GM23338 (cell line): Measurements from ENCODE around the gene DHRS7B. TPM values are rescaled to one million over a fixed set of nuclear protein-coding genes. Genes with fewer than 3 reads are reported as not detected.

Experiments
- ATAC-seq: fragments of 200-7000 bp; cut with Tn5 transposase; 3 replicates; pipeline ENCODE4 v1.9.1; 2020
- DNase-seq: peaks from one replicate; pipeline ENCODE4 v3.0.0-alpha.2; 2015; ENCODE audit warnings: low spot score
- H2AFZ ChIP-seq: fragments of 200-600 bp; sonication (generic); 2 replicates; pipeline ENCODE4 v1.8.0; 2016; ENCODE audit warnings: antibody characterized with exemption, mild to moderate bottlenecking, moderate library complexity
- H3F3A ChIP-seq: fragments of 200-600 bp; sonication (generic); replicated peaks from 2 replicates; pipeline ENCODE4 v1.8.0; 2017; ENCODE audit warnings: antibody characterized with exemption, mixed run types, low read depth
- H3K27ac ChIP-seq: fragments of 200-600 bp; sonication (generic); 2 replicates; pipeline ENCODE4 v1.6.1; 2016; ENCODE audit warnings: low read depth
- H3K27me3 ChIP-seq: fragments of 200-600 bp; sonication (generic); 2 replicates; pipeline ENCODE4 v1.8.0; 2016; ENCODE audit warnings: mild to moderate bottlenecking, mixed run types, moderate library complexity; ENCODE audit not compliant: insufficient read depth
- H3K36me3 ChIP-seq: fragments of 200-600 bp; sonication (generic); 2 replicates; pipeline ENCODE4 v1.8.0; 2016; ENCODE audit warnings: mild to moderate bottlenecking; ENCODE audit not compliant: insufficient read depth
- H3K4me1 ChIP-seq: fragments of 200-600 bp; sonication (generic); 2 replicates; pipeline ENCODE4 v1.8.0; 2016; ENCODE audit warnings: mild to moderate bottlenecking, moderate library complexity; ENCODE audit not compliant: insufficient read depth
- H3K4me2 ChIP-seq: fragments of 200-600 bp; sonication (generic); 2 replicates; pipeline ENCODE4 v1.7.1; 2017; ENCODE audit warnings: mixed run types
- H3K4me3 ChIP-seq: fragments of 200-600 bp; sonication (generic); 2 replicates; pipeline ENCODE4 v1.6.1; 2016; ENCODE audit warnings: mixed run types
- H3K79me2 ChIP-seq: fragments of 200-600 bp; sonication (generic); replicated peaks from 2 replicates; pipeline ENCODE4 v1.8.0; 2017; ENCODE audit warnings: mild to moderate bottlenecking; ENCODE audit not compliant: insufficient read depth
- H3K9me2 ChIP-seq: fragments of 200-600 bp; sonication (generic); 2 replicates; pipeline ENCODE4 v1.8.0; 2017; ENCODE audit not compliant: insufficient read depth
- H4K20me1 ChIP-seq: fragments of 200-600 bp; sonication (generic); replicated peaks from 2 replicates; pipeline ENCODE4 v1.8.0; 2017; ENCODE audit warnings: mild to moderate bottlenecking; ENCODE audit not compliant: insufficient read depth
- H3K27ac Mint-ChIP-seq: 2 replicates; pipeline ENCODE4 v1.8.0; 2020; ENCODE audit warnings: inconsistent platforms, mild to moderate bottlenecking, moderate library complexity, mixed read lengths
- H3K27me3 Mint-ChIP-seq: 3 replicates; pipeline ENCODE4 v1.8.0; 2022; ENCODE audit warnings: low read depth, mild to moderate bottlenecking, moderate library complexity, mixed read lengths, inconsistent platforms; ENCODE audit not compliant: insufficient read depth, poor library complexity
- H3K36me3 Mint-ChIP-seq: 3 replicates; pipeline ENCODE4 v1.8.0; 2021; ENCODE audit warnings: low read depth, mild to moderate bottlenecking, inconsistent platforms, moderate library complexity, mixed read lengths
- H3K4me1 Mint-ChIP-seq: 3 replicates; pipeline ENCODE4 v1.8.0; 2020; ENCODE audit warnings: mild to moderate bottlenecking, inconsistent platforms, mixed read lengths
- H3K4me3 Mint-ChIP-seq: 3 replicates; pipeline ENCODE4 v1.8.0; 2021; ENCODE audit warnings: moderate library complexity, mild to moderate bottlenecking, inconsistent platforms, mixed read lengths
- H3K9me3 Mint-ChIP-seq: 3 replicates; pipeline ENCODE4 v1.8.0; 2020; ENCODE audit warnings: moderate library complexity, mild to moderate bottlenecking, inconsistent platforms, mixed read lengths
- CTCF ChIP-seq, 2 experiments: fragments of 200-600 bp in 1 of 2; sonication (generic) in 1 of 2; conservative IDR thresholded peaks; 2 replicates each; pipeline versions ENCODE4 v1.5.1 to v1.6.1; 2016 to 2017; ENCODE audit warnings: antibody characterized with exemption in 2 of 2, low read depth in 2 of 2, mild to moderate bottlenecking in 2 of 2, moderate library complexity in 1 of 2
- EZH2 ChIP-seq: fragments of 200-600 bp; sonication (generic); IDR thresholded peaks from one replicate; pipeline ENCODE4 v1.8.0; 2017; ENCODE audit warnings: antibody characterized with exemption, mild to moderate bottlenecking, low read depth; ENCODE audit not compliant: unreplicated experiment
- REST ChIP-seq: IDR thresholded peaks from one replicate; pipeline ENCODE4 v1.6.1; 2018; ENCODE audit warnings: antibody characterized with exemption; ENCODE audit not compliant: unreplicated experiment
- STAT1 ChIP-seq: IDR thresholded peaks from one replicate; pipeline ENCODE4 v1.6.1; 2016; ENCODE audit warnings: antibody characterized with exemption; ENCODE audit not compliant: unreplicated experiment
- ZNF114 ChIP-seq: fragments of 250-450 bp; sonication (Bioruptor Pico); IDR thresholded peaks from 2 replicates; pipeline ENCODE4 v1.5.0; 2020; ENCODE audit warnings: mild to moderate bottlenecking, moderate library complexity
- ZNF331 ChIP-seq: fragments of 250-450 bp; sonication (Bioruptor Pico); IDR thresholded peaks from 2 replicates; pipeline ENCODE4 v1.5.0; 2020; ENCODE audit warnings: low read depth, mild to moderate bottlenecking, moderate library complexity
- ZNF462 ChIP-seq: fragments of 250-450 bp; sonication (Bioruptor Pico); IDR thresholded peaks from 2 replicates; pipeline ENCODE4 v1.5.0; 2020; ENCODE audit warnings: mild to moderate bottlenecking, moderate library complexity
- polyA plus RNA-seq: library from polyadenylated mRNA; unstranded; fragments of >200 nt; fragmentation: Nextera tagmentation; extraction: Ambion mirVana; gene quantifications from 2 replicates; pipeline ENCODE4 v1.2.1, GENCODE V29; 2016
- total RNA-seq: library from RNA; depleted of rRNA; stranded (reverse); fragments of >200 nt; shearing (Covaris generic); gene quantifications from 2 replicates; pipeline ENCODE4 v1.2.3, GENCODE V29; 2014

DHRS7B gene
- total and polyA plus RNA-seq, 2 experiments from 2014 or later, result 26.6 to 27.9 TPM

- Histone ChIP-seq H3K79me2 (no peaks in the 10 kb centered on the region), H3K4me1 (no peaks in the 10 kb centered on the region), H4K20me1 (no peaks in the 10 kb centered on the region), H3K27ac (no peak overlapping the region), H3F3A (no peaks in the 10 kb centered on the region), H2AFZ (no peak overlapping the region), H3K36me3 (no peaks in the 10 kb centered on the region), H3K27me3 (no peaks in the 10 kb centered on the region), H3K4me2 (no peak overlapping the region), H3K9me2 (no peaks in the 10 kb centered on the region), H3K4me3 (no peak overlapping the region)
- H3K9me3 Mint-ChIP-seq, result peaks cover 27% of the 10 kb centered on the region
- H3K27me3 Mint-ChIP-seq, result peaks cover 2% of the 10 kb centered on the region
- no peak for DNase-seq
- H3K4me3 Mint-ChIP-seq, result no peak overlapping the region
- peaks cover 3% of the 10 kb centered on the region for H3K4me1 Mint-ChIP-seq
- no peak for TF ChIP-seq STAT1
- peak in 1 of 2 experiments; percentile 30; a peak in 2 of 4 replicates for TF ChIP-seq CTCF (conservative IDR thresholded peaks at IDR 0.05; ENCODE audit: low read depth in 2 of 2)
- H3K36me3 Mint-ChIP-seq, result peaks cover 28% of the 10 kb centered on the region
- no peak overlapping the region for H3K27ac Mint-ChIP-seq
- peak; percentile 52 for ATAC-seq
These were observed 41.1 kb upstream of the DHRS7B start for GRCh38 chr17:21085707-21086106.

- H3K27ac ChIP-seq, result no peak overlapping the region
- no peak for ATAC-seq
- no peak for TF ChIP-seq ZNF331 (CRISPR knock-in tag)
- no peak for TF ChIP-seq REST
- TF ChIP-seq ZNF462 (CRISPR knock-in tag), result no peak
- no peak for TF ChIP-seq ZNF114 (CRISPR knock-in tag)
- TF ChIP-seq CTCF (conservative IDR thresholded peaks at IDR 0.05; ENCODE audit: low read depth in 2 of 2), result no peak
- TF ChIP-seq STAT1, result no peak
- TF ChIP-seq EZH2, result no peak
These were observed 37.6 kb upstream of the DHRS7B start for GRCh38 chr17:21089145-21089544.

More at GRCh38 chr17:21089145-21089544, 37.6 kb upstream of the DHRS7B start:
- H3K4me2 ChIP-seq, result no peak overlapping the region
- H3K4me3 ChIP-seq, result no peak overlapping the region
- peaks cover 19% of the 10 kb centered on the region for H3K36me3 Mint-ChIP-seq
- H3K79me2 ChIP-seq, result 0 out of 2 replicates have a peak, but pooled peaks cover 2% of the 10 kb centered on the region
- DNase-seq, result no peak
- no peak overlapping the region for H3K4me3 Mint-ChIP-seq
- no peaks in the 10 kb centered on the region for H4K20me1 ChIP-seq
- peaks cover 2% of the 10 kb centered on the region; the same call in 2 of the 3 replicates for H3K4me1 Mint-ChIP-seq
- no peaks in the 10 kb centered on the region for H3K27me3 ChIP-seq
- no peak overlapping the region for H2AFZ ChIP-seq
- H3K27ac Mint-ChIP-seq, result no peak overlapping the region
- H3K36me3 ChIP-seq, result no peaks in the 10 kb centered on the region
- no peaks in the 10 kb centered on the region for H3F3A ChIP-seq
- no peaks in the 10 kb centered on the region for H3K9me2 ChIP-seq
- H3K4me1 ChIP-seq, result no peaks in the 10 kb centered on the region
- peaks cover 2% of the 10 kb centered on the region for H3K27me3 Mint-ChIP-seq
- H3K9me3 Mint-ChIP-seq, result peaks cover 12% of the 10 kb centered on the region
